Chondrocyte (in vitro differentiated cells): ENCODE data around the gene RRAGC. TPM values are rescaled to one million over a fixed set of nuclear protein-coding genes. Genes with fewer than 3 reads are reported as not detected.
A peak's percentile ranks its signal among the peaks of the same experiment; 100 is the strongest.

Experiments
- DNase-seq: peaks from one replicate; pipeline ENCODE4 v3.0.0; 2021; ENCODE audit warnings: mixed read lengths, low spot score
- H3K27ac Mint-ChIP-seq: one replicate; pipeline ENCODE4 v1.8.0; 2021; ENCODE audit warnings: mild to moderate bottlenecking, moderate library complexity, mixed read lengths; ENCODE audit not compliant: unreplicated experiment
- H3K27me3 Mint-ChIP-seq: 2 replicates; pipeline ENCODE4 v1.8.0; 2021; ENCODE audit warnings: low read depth, mixed read lengths
- H3K36me3 Mint-ChIP-seq: 2 replicates; pipeline ENCODE4 v1.8.0; 2021; ENCODE audit warnings: low read depth, mixed read lengths
- H3K4me1 Mint-ChIP-seq: 2 replicates; pipeline ENCODE4 v1.8.0; 2021; ENCODE audit warnings: low read depth, mild to moderate bottlenecking, mixed read lengths
- H3K4me3 Mint-ChIP-seq: one replicate; pipeline ENCODE4 v1.8.0; 2021; ENCODE audit warnings: mild to moderate bottlenecking, moderate library complexity, mixed read lengths; ENCODE audit not compliant: unreplicated experiment
- H3K9me3 Mint-ChIP-seq: 2 replicates; pipeline ENCODE4 v1.8.0; 2021; ENCODE audit warnings: low read depth, mixed read lengths
- CTCF ChIP-seq: fragments of 200-600 bp; sonication (generic); IDR thresholded peaks from 2 replicates; pipeline ENCODE4 v1.5.0; 2021; ENCODE audit warnings: antibody characterized with exemption, mild to moderate bottlenecking, moderate library complexity
- long read RNA-seq: library from polyadenylated mRNA; stranded (forward); transcript quantifications from one replicate; pipeline ENCODE4 v2.0.0, GENCODE V29; 2021
- total RNA-seq: library from RNA; stranded (reverse); gene quantifications from 3 replicates; pipeline ENCODE4 v1.2.1, GENCODE V29; 2021

The RRAGC gene
- total RNA-seq, result 51.7 to 71.7 TPM (median 71.2 TPM) in 3 replicates
- long read RNA-seq, transcript RRAGC-201 (7 exons, 2,732 nt), result major isoform, 7 of 39 reads
- long read RNA-seq, partial matches to known transcripts, result 0 of 39 reads
- long read RNA-seq, other reads (novel, unspliced or antisense), result 32 of 39 reads

- Mint-ChIP-seq H3K36me3 (peaks cover 11% of the 10 kb centered on the region), H3K4me1 (peaks cover 68% of the 10 kb centered on the region), H3K9me3 (no peaks in the 10 kb centered on the region), H3K27me3 (no peaks in the 10 kb centered on the region), H3K4me3 (peak within 1 kb of the TSS; percentile 98), H3K27ac (peak within 1 kb of the TSS; percentile 95)
- DNase-seq, result peak; percentile 100
- no peak for TF ChIP-seq CTCF
These were observed at the start of gene RRAGC for GRCh38 chr1:38859561-38860453. TSS of gene RRAGC (minus strand) at chr1:38859772. CDS start at chr1:38859646, 126 bp downstream.

- Mint-ChIP-seq H3K36me3 (peaks cover 3% of the 10 kb centered on the region), H3K9me3 (peaks cover 4% of the 10 kb centered on the region), H3K4me3 (no peak overlapping the region), H3K27me3 (no peaks in the 10 kb centered on the region), H3K4me1 (no peaks in the 10 kb centered on the region), H3K27ac (no peak overlapping the region)
- no peak for TF ChIP-seq CTCF
- no peak for DNase-seq
These were observed 49.2 kb upstream of the RRAGC start for GRCh38 chr1:38908821-38909220.

DNA sequence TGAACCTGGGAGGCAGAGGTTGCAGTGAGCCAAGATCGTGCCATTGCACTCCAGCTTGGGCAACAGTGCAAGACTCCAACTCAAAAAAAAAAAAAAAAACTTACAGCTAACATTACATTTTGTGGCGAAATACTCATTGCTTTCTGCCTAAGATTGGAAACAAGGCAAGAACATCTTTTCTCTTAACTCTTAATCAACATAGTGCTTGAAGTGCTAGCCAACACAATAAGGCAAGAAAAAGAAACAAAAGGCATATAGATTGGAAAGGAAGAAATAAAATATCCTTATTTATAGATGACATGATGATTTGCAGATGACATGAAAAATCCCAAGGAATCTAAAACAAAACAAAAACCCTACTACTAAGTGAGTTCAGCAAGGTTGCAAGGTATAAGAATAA is 46.4 kb upstream of the RRAGC start:
- Mint-ChIP-seq H3K36me3 (peaks cover 3% of the 10 kb centered on the region), H3K9me3 (peaks cover 4% of the 10 kb centered on the region), H3K4me3 (no peak overlapping the region), H3K27ac (no peak overlapping the region), H3K4me1 (no peaks in the 10 kb centered on the region), H3K27me3 (no peaks in the 10 kb centered on the region)
- no peak for TF ChIP-seq CTCF
- DNase-seq, result no peak

DNA sequence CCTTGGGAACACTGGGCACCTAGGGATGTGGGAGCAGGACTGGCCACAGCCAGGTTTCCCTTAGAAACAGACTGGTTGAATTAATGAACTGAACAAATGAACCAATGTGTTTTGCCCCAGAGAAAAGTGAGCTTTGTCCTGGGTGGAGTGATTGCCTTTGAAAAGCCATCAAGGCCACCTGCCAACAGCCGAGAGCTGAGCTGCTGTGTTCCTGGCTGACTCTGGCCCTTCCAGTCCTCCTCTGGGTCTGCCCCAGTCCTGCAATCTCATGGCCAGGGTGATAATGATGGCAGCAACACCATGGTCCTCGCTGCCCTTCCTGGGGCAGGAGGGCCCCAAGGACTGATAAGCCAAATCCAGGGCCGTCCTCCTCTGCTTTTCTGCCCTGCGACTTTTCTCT is 40.0 kb upstream of the RRAGC start:
- no peak for DNase-seq
- no peak for TF ChIP-seq CTCF
- Mint-ChIP-seq H3K36me3 (no peaks in the 10 kb centered on the region), H3K27me3 (no peaks in the 10 kb centered on the region), H3K27ac (no peak overlapping the region), H3K4me1 (no peaks in the 10 kb centered on the region), H3K9me3 (no peaks in the 10 kb centered on the region), H3K4me3 (no peak overlapping the region)

- no peak overlapping the region for H3K4me3 Mint-ChIP-seq
- TF ChIP-seq CTCF, result no peak
These were observed 39.2 kb upstream of the RRAGC start for GRCh38 chr1:38898653-38899230.

More at GRCh38 chr1:38898653-38899230, 39.2 kb upstream of the RRAGC start:
- Mint-ChIP-seq H3K27me3 (no peaks in the 10 kb centered on the region), H3K27ac (no peak overlapping the region), H3K9me3 (no peaks in the 10 kb centered on the region), H3K4me1 (no peaks in the 10 kb centered on the region), H3K36me3 (no peaks in the 10 kb centered on the region)
- DNase-seq, result no peak
